ENCODE measurements around the gene AKT3.

DNA sequence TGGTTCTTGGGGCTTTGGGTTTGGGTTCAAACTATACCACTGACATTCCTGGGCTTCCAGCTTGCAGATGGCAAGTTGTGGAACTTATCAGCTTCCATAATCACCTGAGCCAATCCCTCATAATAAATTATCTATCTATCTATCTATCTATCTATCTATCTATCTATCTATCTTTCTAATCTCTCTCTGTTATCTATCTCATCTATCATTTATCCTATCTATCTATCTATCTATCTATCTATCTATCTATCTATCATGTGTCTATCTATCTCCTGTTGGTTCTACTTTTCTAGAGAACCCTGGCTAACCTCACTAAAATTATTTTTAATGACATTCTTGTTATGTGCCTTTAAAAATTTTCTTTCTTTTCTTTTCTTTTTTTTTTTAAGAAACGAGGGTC is 35.8 kb upstream of the AKT3 start:
- TF ChIP-seq, protein P1, sequence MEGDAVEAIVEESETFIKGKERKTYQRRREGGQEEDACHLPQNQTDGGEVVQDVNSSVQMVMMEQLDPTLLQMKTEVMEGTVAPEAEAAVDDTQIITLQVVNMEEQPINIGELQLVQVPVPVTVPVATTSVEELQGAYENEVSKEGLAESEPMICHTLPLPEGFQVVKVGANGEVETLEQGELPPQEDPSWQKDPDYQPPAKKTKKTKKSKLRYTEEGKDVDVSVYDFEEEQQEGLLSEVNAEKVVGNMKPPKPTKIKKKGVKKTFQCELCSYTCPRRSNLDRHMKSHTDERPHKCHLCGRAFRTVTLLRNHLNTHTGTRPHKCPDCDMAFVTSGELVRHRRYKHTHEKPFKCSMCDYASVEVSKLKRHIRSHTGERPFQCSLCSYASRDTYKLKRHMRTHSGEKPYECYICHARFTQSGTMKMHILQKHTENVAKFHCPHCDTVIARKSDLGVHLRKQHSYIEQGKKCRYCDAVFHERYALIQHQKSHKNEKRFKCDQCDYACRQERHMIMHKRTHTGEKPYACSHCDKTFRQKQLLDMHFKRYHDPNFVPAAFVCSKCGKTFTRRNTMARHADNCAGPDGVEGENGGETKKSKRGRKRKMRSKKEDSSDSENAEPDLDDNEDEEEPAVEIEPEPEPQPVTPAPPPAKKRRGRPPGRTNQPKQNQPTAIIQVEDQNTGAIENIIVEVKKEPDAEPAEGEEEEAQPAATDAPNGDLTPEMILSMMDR (IDR thresholded peaks at IDR 0.05), result no peak
- TF ChIP-seq POLR2A (IDR thresholded peaks at IDR 0.05), result no peak
- no peak for TF ChIP-seq EP300 (IDR thresholded peaks at IDR 0.05)
- no peak for TF ChIP-seq POLR2AphosphoS5 (IDR thresholded peaks at IDR 0.05)

Measured in suprapubic skin (tissue), 4 donors.